HEK293T (cell line): ENCODE data around the gene PDIA6.

Source experiments
- CTCF ChIA-PET: fragments of 350-600 bp; formaldehyde crosslinking; extraction: SDS; loops from one replicate; lab custom pipeline; 2021; ENCODE audit warnings: antibody characterized with exemption, inconsistent platforms; lab: Yijun Ruan, JAX
- POLR2A ChIA-PET: fragments of 350-600 bp; formaldehyde crosslinking; extraction: SDS; loops from one replicate; lab custom pipeline; 2020; ENCODE audit warnings: antibody characterized with exemption, inconsistent platforms; lab: Yijun Ruan, JAX
- DNase-seq: peaks from one replicate; pipeline ENCODE4 v3.0.0; 2012; ENCODE audit warnings: mixed read lengths; ENCODE audit errors: extremely low spot score
- ARNT ChIP-seq: fragments of 450-650 bp; IDR thresholded peaks from 2 replicates; pipeline ENCODE4 v1.6.1; 2017; ENCODE audit warnings: mild to moderate bottlenecking
- BHLHE40 ChIP-seq: fragments of 450-650 bp; IDR thresholded peaks from 2 replicates; pipeline ENCODE4 v1.6.1; 2016; ENCODE audit warnings: mild to moderate bottlenecking, moderate library complexity, borderline replicate concordance
- CTBP1 ChIP-seq: fragments of 450-650 bp; IDR thresholded peaks from 2 replicates; pipeline ENCODE4 v1.6.1; 2016; ENCODE audit warnings: borderline replicate concordance
- ELF4 ChIP-seq: fragments of 450-650 bp; IDR thresholded peaks from 2 replicates; pipeline ENCODE4 v1.6.1; 2017; ENCODE audit warnings: antibody characterized with exemption
- FOXA1 ChIP-seq: fragments of 450-650 bp; IDR thresholded peaks from 2 replicates; pipeline ENCODE4 v1.6.1; 2016; ENCODE audit warnings: mild to moderate bottlenecking
- FOXK2 ChIP-seq: fragments of 450-650 bp; IDR thresholded peaks from 2 replicates; pipeline ENCODE4 v1.6.1; 2016; ENCODE audit warnings: mild to moderate bottlenecking
- FOXM1 ChIP-seq: fragments of 450-650 bp; IDR thresholded peaks from 2 replicates; pipeline ENCODE4 v1.6.1; 2017; ENCODE audit warnings: mild to moderate bottlenecking, borderline replicate concordance
- HDGF ChIP-seq: fragments of 450-650 bp; IDR thresholded peaks from 2 replicates; pipeline ENCODE4 v1.6.1; 2017; ENCODE audit warnings: antibody characterized with exemption, borderline replicate concordance
- L3MBTL2 ChIP-seq: fragments of 450-650 bp; conservative IDR thresholded peaks from 2 replicates; pipeline ENCODE4 v1.6.1; 2016; ENCODE audit warnings: mild to moderate bottlenecking
- LEF1 ChIP-seq: fragments of 450-650 bp; IDR thresholded peaks from 2 replicates; pipeline ENCODE4 v1.6.1; 2017; ENCODE audit warnings: mild to moderate bottlenecking, borderline replicate concordance
- NFRKB ChIP-seq: fragments of 450-650 bp; IDR thresholded peaks from 2 replicates; pipeline ENCODE4 v1.6.1; 2016; ENCODE audit warnings: mild to moderate bottlenecking, moderate library complexity
- PKNOX1 ChIP-seq: fragments of 450-650 bp; IDR thresholded peaks from 2 replicates; pipeline ENCODE4 v1.6.1; 2016
- SP1 ChIP-seq: fragments of 450-650 bp; IDR thresholded peaks from 2 replicates; pipeline ENCODE4 v1.6.1; 2017
- SUZ12 ChIP-seq: fragments of 450-650 bp; IDR thresholded peaks from 2 replicates; pipeline ENCODE4 v1.6.1; 2016; ENCODE audit warnings: mild to moderate bottlenecking
- TARDBP ChIP-seq: fragments of 450-650 bp; IDR thresholded peaks from 2 replicates; pipeline ENCODE4 v1.6.1; 2016
- ZNF384 ChIP-seq: fragments of 450-650 bp; IDR thresholded peaks from 2 replicates; pipeline ENCODE4 v1.6.1; 2016

PDIA6 gene

GRCh38 chr2:10802657-10803056 lies 9.9 kb downstream of the PDIA6 start:
- CTCF ChIA-PET: no interaction called here
- POLR2A ChIA-PET: no interaction called here

GRCh38 chr2:10800163-10800562 lies 12.4 kb downstream of the PDIA6 start:
- ChIA-PET CTCF (no interaction called here), POLR2A (interaction anchor here (0.6 kb wide), 1 partner anchor 78 kb away, joined by 3 read pairs; no protein-coding TSS in a partner anchor)
- TF ChIP-seq LEF1 (no peak), ELF4 (no peak), CTBP1 (no peak), ARNT (no peak), TARDBP (no peak), SUZ12 (no peak), FOXM1 (no peak), BHLHE40 (no peak), FOXK2 (no peak), NFRKB (no peak), FOXA1 (no peak), HDGF (no peak)
- no peak for DNase-seq

More at GRCh38 chr2:10802657-10803056, 9.9 kb downstream of the PDIA6 start:
- no peak for DNase-seq
- TF ChIP-seq ARNT: no peak
- no peak for TF ChIP-seq FOXA1
- no peak for TF ChIP-seq FOXK2
- no peak for TF ChIP-seq BHLHE40
- TF ChIP-seq CTBP1: no peak
- TF ChIP-seq FOXM1: no peak
- no peak for TF ChIP-seq L3MBTL2
- TF ChIP-seq SP1: no peak
- TF ChIP-seq ZNF384: no peak
- no peak for TF ChIP-seq ELF4
- no peak for TF ChIP-seq HDGF
- TF ChIP-seq NFRKB: no peak
- TF ChIP-seq LEF1: no peak
- no peak for TF ChIP-seq TARDBP
- no peak for TF ChIP-seq PKNOX1
- TF ChIP-seq SUZ12: no peak

GRCh38 chr2:10798783-10799182 lies 13.8 kb downstream of the PDIA6 start:
- TF ChIP-seq LEF1 (no peak), FOXA1 (no peak)
- no peak for DNase-seq
- ChIA-PET POLR2A (no interaction called here), CTCF (no interaction called here)

- CTCF ChIA-PET: no interaction called here
- TF ChIP-seq TARDBP (no peak), FOXA1 (no peak)
- DNase-seq: no peak
- POLR2A ChIA-PET: no interaction called here
Measured at GRCh38 chr2:10796703-10797102, 15.9 kb downstream of the PDIA6 start.

- CTCF ChIA-PET: no interaction called here
- TF ChIP-seq ELF4 (no peak), BHLHE40 (no peak)
- POLR2A ChIA-PET: no interaction called here
- DNase-seq: no peak
Measured at GRCh38 chr2:10795508-10796046, 17.0 kb downstream of the PDIA6 start.

GRCh38 chr2:10794876-10795275 lies 17.7 kb downstream of the PDIA6 start:
- ChIA-PET POLR2A (no interaction called here), CTCF (no interaction called here)
- DNase-seq: no peak
- TF ChIP-seq SP1 (no peak), SUZ12 (no peak), BHLHE40 (no peak), FOXK2 (no peak), ARNT (no peak), HDGF (no peak), ELF4 (no peak), NFRKB (no peak)

- CTCF ChIA-PET: no interaction called here
- DNase-seq: no peak
- POLR2A ChIA-PET: no interaction called here
- TF ChIP-seq ELF4: no peak
- TF ChIP-seq FOXM1: no peak
- TF ChIP-seq FOXK2: no peak
- no peak for TF ChIP-seq PKNOX1
Measured at GRCh38 chr2:10793816-10794215, 18.8 kb downstream of the PDIA6 start.

- TF ChIP-seq SP1 (no peak), FOXM1 (no peak), HDGF (no peak), FOXA1 (no peak), BHLHE40 (no peak), LEF1 (no peak)
- POLR2A ChIA-PET: interaction anchor here (0.6 kb wide), 1 partner anchor 19 kb away, joined by 3 read pairs; the partner anchor contains the start of gene PDIA6
- CTCF ChIA-PET: no interaction called here
- DNase-seq: no peak
Measured at GRCh38 chr2:10792660-10793400, 19.8 kb downstream of the PDIA6 start.
